HG03159 (cell line): ENCODE results near the gene DGKD.

Experiments used
- ATAC-seq: cut with Tn5 transposase; IDR thresholded peaks from one replicate; pipeline ENCODE4 v1.9.1; 2021; ENCODE audit warnings: mild to moderate bottlenecking, moderate library complexity; ENCODE audit not compliant: unreplicated experiment

Gene DGKD

GRCh38 chr2:233455491-233455890, 101.2 kb downstream of the DGKD start:
- no peak for ATAC-seq

- no peak for ATAC-seq
These were observed 101.8 kb downstream of the DGKD start for GRCh38 chr2:233456111-233456510.

- no peak for ATAC-seq
These were observed 102.6 kb downstream of the DGKD start for GRCh38 chr2:233456934-233457333.

GRCh38 chr2:233457356-233457755, 103.1 kb downstream of the DGKD start:
- ATAC-seq = no peak

GRCh38 chr2:233458031-233458610, 103.8 kb downstream of the DGKD start:
- ATAC-seq = no peak

GRCh38 chr2:233458826-233459225, 104.5 kb downstream of the DGKD start:
- no peak for ATAC-seq

GRCh38 chr2:233459426-233459825, 105.1 kb downstream of the DGKD start:
- ATAC-seq = no peak

GRCh38 chr2:233460726-233461441, 106.6 kb downstream of the DGKD start:
- ATAC-seq = no peak

- ATAC-seq = no peak
These were observed 107.2 kb downstream of the DGKD start for GRCh38 chr2:233461481-233461891.

GRCh38 chr2:233462202-233462785, 108.0 kb downstream of the DGKD start:
- no peak for ATAC-seq

- no peak for ATAC-seq
These were observed 108.7 kb downstream of the DGKD start for GRCh38 chr2:233462826-233463470.

GRCh38 chr2:233463586-233463985, 109.3 kb downstream of the DGKD start:
- ATAC-seq = no peak

- no peak for ATAC-seq
These were observed 109.8 kb downstream of the DGKD start for GRCh38 chr2:233464056-233464455.

GRCh38 chr2:233464531-233465240, 110.4 kb downstream of the DGKD start:
- ATAC-seq = no peak

GRCh38 chr2:233466991-233467603, 112.8 kb downstream of the DGKD start:
- ATAC-seq = no peak

GRCh38 chr2:233468047-233468740, 113.9 kb downstream of the DGKD start:
- ATAC-seq = no peak

GRCh38 chr2:233468741-233469110, 114.4 kb downstream of the DGKD start:
- ATAC-seq = no peak

GRCh38 chr2:233469261-233470010, 115.1 kb downstream of the DGKD start:
- ATAC-seq = no peak

- no peak for ATAC-seq
These were observed 115.9 kb downstream of the DGKD start for GRCh38 chr2:233470011-233470687.
